HG02970 (cell line): Measurements from ENCODE around the gene FAT1.

Source experiments
- ATAC-seq: cut with Tn5 transposase; IDR thresholded peaks from one replicate; pipeline ENCODE4 v1.9.1; 2021; ENCODE audit warnings: mild to moderate bottlenecking, moderate library complexity, moderate number of reproducible peaks; ENCODE audit not compliant: unreplicated experiment, low FRiP score

The FAT1 gene

DNA sequence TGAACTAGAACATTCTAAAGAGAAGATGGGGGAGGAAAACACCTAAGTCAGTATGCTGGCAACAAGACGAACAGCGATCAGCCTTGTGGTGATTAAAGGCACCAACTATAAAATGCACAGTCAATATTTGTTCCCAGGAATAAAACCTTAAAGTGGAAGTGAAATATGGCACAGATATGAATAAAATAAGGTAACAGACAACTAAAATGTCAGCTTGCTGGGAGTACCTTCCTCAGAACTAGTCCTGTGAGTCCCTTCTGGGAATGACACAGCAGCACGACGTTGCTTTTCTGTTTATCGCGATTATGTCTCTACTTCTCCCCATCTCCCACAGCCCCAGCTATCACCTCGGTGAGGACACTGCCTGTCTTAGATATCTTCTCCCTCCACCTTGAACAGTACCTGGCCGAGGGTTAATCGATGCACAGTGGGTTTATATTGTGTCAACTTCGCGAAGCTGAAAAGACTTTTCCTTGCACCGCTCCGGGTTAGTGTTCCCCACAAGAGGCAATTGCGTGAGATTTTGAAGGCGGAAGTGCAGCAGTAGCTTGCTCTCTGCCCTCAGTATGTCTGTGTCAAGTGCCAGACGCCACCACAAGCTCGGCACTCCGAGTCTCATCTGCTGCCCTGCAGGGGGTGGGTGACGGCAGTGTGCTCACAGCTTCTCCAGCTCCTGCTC, 185.7 kb downstream of the FAT1 start:
- no peak for ATAC-seq
